GM12878 (cell line): ENCODE measurements around the gene PIWIL1. TPM values are rescaled to one million over a fixed set of nuclear protein-coding genes. Genes with fewer than 3 reads are reported as not detected.

ENCODE experiments used
- ATAC-seq: fragments of 200-7000 bp; cut with Tn5 transposase; 3 replicates; pipeline ENCODE4 v1.9.1; 2020; ENCODE audit warnings: mild to moderate bottlenecking, moderate library complexity
- BruUV-seq: library from RNA; stranded (reverse); fragments of 400-500 nt; replicated peaks from 2 replicates; lab custom pipeline; 2021; lab: Mats Ljungman, UMichigan
- CTCF ChIA-PET: fragments of 300-600 bp; sonication (Branson Sonifier 250); formaldehyde crosslinking; extraction: SDS; loops from one replicate; lab custom pipeline; 2021; ENCODE audit warnings: inconsistent platforms; lab: Yijun Ruan, JAX
- POLR2A ChIA-PET: fragments of 350-600 bp; formaldehyde crosslinking; extraction: SDS; loops from one replicate; lab custom pipeline; 2021; ENCODE audit warnings: inconsistent platforms; lab: Charles Lee
- RAD21 ChIA-PET: fragments of 300-600 bp; sonication (Branson Sonifier 250); formaldehyde crosslinking; loops from one replicate; lab custom pipeline; 2023; ENCODE audit warnings: antibody characterized with exemption; ENCODE audit not compliant: unreplicated experiment; lab: Charles Lee
- SMC1A ChIA-PET: fragments of 300-600 bp; sonication (Branson Sonifier 250); formaldehyde crosslinking; loops from one replicate; lab custom pipeline; 2023; ENCODE audit not compliant: unreplicated experiment, uncharacterized antibody; lab: Charles Lee
- DNase-seq: peaks from one replicate; pipeline ENCODE4 v3.0.0-alpha.2; 2011; ENCODE audit warnings: low read depth, low spot score
- FAIRE-seq: peaks from 3 replicates; lab custom pipeline; 2011; peaks lifted over from hg19 to GRCh38; lab: Jason Lieb, UNC
- H2AFZ ChIP-seq: 2 replicates; pipeline ENCODE4 v1.6.0; 2011; ENCODE audit warnings: low read depth, low read length, control low read depth; ENCODE audit not compliant: control insufficient read depth
- H3K27ac ChIP-seq: 2 replicates; pipeline ENCODE4 v1.5.1; 2011; ENCODE audit warnings: control low read depth; ENCODE audit not compliant: control insufficient read depth, insufficient read depth
- H3K27me3 ChIP-seq, 2 experiments: replicated peaks in 1 of 2; 2 replicates each; pipeline versions ENCODE4 v1.6.0 to v1.6.1; 2011; ENCODE audit warnings: low read length in 1 of 2; ENCODE audit not compliant: control insufficient read depth in 2 of 2, insufficient read depth in 2 of 2
- H3K36me3 ChIP-seq, 2 experiments: 2 replicates each; pipeline ENCODE4 v1.5.1; 2011; ENCODE audit warnings: low read length in 1 of 2; ENCODE audit not compliant: control insufficient read depth in 2 of 2, insufficient read depth in 2 of 2
- H3K4me1 ChIP-seq: 2 replicates; pipeline ENCODE4 v1.6.1; 2011; ENCODE audit warnings: mild to moderate bottlenecking, low read length, moderate library complexity, mixed read lengths; ENCODE audit not compliant: control insufficient read depth, insufficient read depth
- H3K4me2 ChIP-seq: 2 replicates; pipeline ENCODE4 v1.6.0; 2011; ENCODE audit warnings: control low read depth; ENCODE audit not compliant: control insufficient read depth, insufficient read depth
- H3K4me3 ChIP-seq: fragments of 200-600 bp; sonication (generic); 2 replicates; pipeline ENCODE4 v1.5.1; 2016
- H3K79me2 ChIP-seq: 2 replicates; pipeline ENCODE4 v1.6.0; 2011; ENCODE audit warnings: low read length; ENCODE audit not compliant: control insufficient read depth, insufficient read depth
- H3K9ac ChIP-seq: 2 replicates; pipeline ENCODE4 v1.8.0; 2011; ENCODE audit warnings: low read length, control low read depth, mixed read lengths; ENCODE audit not compliant: control insufficient read depth, insufficient read depth
- H3K9me3 ChIP-seq: replicated peaks from 3 replicates; pipeline ENCODE4 v1.5.1; 2011; ENCODE audit warnings: mild to moderate bottlenecking, low read length; ENCODE audit not compliant: control insufficient read depth, insufficient read depth
- H4K20me1 ChIP-seq: 2 replicates; pipeline ENCODE4 v1.6.0; 2011; ENCODE audit not compliant: control insufficient read depth, insufficient read depth
- BACH1 ChIP-seq: fragments of 450-650 bp; IDR thresholded peaks from 2 replicates; pipeline ENCODE4 v1.6.1; 2017; ENCODE audit warnings: mild to moderate bottlenecking, borderline replicate concordance
- FOS ChIP-seq: IDR thresholded peaks from 3 replicates; pipeline ENCODE4 v1.6.1; 2011; ENCODE audit warnings: borderline replicate concordance; ENCODE audit not compliant: insufficient read length; ENCODE audit errors: extremely low read depth
- KAT2A ChIP-seq: conservative IDR thresholded peaks from 2 replicates; pipeline ENCODE4 v1.6.1; 2011; ENCODE audit warnings: low read depth, low read length; ENCODE audit not compliant: control insufficient read depth
- KDM1A ChIP-seq: fragments of 200-600 bp; sonication (generic); IDR thresholded peaks from 2 replicates; pipeline ENCODE4 v1.6.1; 2016; ENCODE audit warnings: borderline replicate concordance
- SRF ChIP-seq, 2 experiments: IDR thresholded peaks; 2 replicates each; pipeline ENCODE4 v1.6.1; 2011; ENCODE audit warnings: low read depth in 2 of 2, low read length in 2 of 2, mild to moderate bottlenecking in 1 of 2, moderate library complexity in 1 of 2
- STAT3 ChIP-seq: IDR thresholded peaks from 2 replicates; pipeline ENCODE4 v1.6.1; 2011; ENCODE audit warnings: low read depth, low read length, improper control_type of control experiment
- SUZ12 ChIP-seq: fragments of 200-600 bp; sonication (generic); IDR thresholded peaks from one replicate; pipeline ENCODE4 v1.6.1; 2018; ENCODE audit warnings: antibody characterized with exemption, mild to moderate bottlenecking; ENCODE audit not compliant: unreplicated experiment
- ZBTB11 ChIP-seq: fragments of 450-650 bp; formaldehyde crosslinking; IDR thresholded peaks from 2 replicates; pipeline ENCODE4 v1.5.0; 2022; ENCODE audit warnings: mild to moderate bottlenecking, missing genetic modification characterization
- ZNF207 ChIP-seq: fragments of 450-650 bp; IDR thresholded peaks from 2 replicates; pipeline ENCODE4 v1.6.1; 2014; ENCODE audit warnings: antibody characterized with exemption, mild to moderate bottlenecking, borderline replicate concordance
- ZNF24 ChIP-seq: fragments of 450-650 bp; IDR thresholded peaks from 2 replicates; pipeline ENCODE4 v1.6.1; 2017; ENCODE audit warnings: antibody characterized with exemption, mild to moderate bottlenecking
- WGBS: methylation state at CpG from one replicate; pipeline ENCODE4 v1.1.6; 2016; ENCODE audit warnings: low lambda C conversion rate; ENCODE audit not compliant: insufficient replicate concordance, insufficient coverage; ENCODE audit errors: missing lambda C conversion rate; 5-methylcytosine and 5-hydroxymethylcytosine counted together
- in situ Hi-C: fragments of 300-500 bp; cut with MboI; formaldehyde crosslinking; loops from 9 replicates; pipeline ENCODE4 v1.14.3; 2018; ENCODE audit warnings: mixed read lengths
- intact Hi-C: fragments of 100-400 bp; cut with micrococcal nuclease; formaldehyde crosslinking; loops from one replicate; pipeline ENCODE4 v1.14.2; 2022; ENCODE audit not compliant: unreplicated experiment
- polyA plus RNA-seq, 11 experiments: library from polyadenylated mRNA; depleted of rRNA in 4 of 11; unstranded in 6 of 11; stranded (reverse) in 5 of 11; fragments of >200 nt; fragmentation: Nextera tagmentation in 4 of 11; fragmentation: Illumina TruSeq in 1 of 11; extraction: Ambion mirVana in 4 of 11; extraction: Trizol in 1 of 11; gene quantifications; 1 replicate in 1 of 11; 2 replicates in 10 of 11; pipeline versions ENCODE4 v1.2.1 to v1.2.3, GENCODE V29; 2011 to 2016; ENCODE audit warnings: inconsistent platforms in 2 of 11, missing spikeins in 2 of 11, low read depth in 1 of 11
- total RNA-seq, 4 experiments: library from RNA; depleted of rRNA in 3 of 4; stranded (reverse); fragments of >200 nt in 3 of 4; fragmentation: Illumina TruSeq in 1 of 4; extraction: Trizol in 1 of 4; gene quantifications; 2 replicates each; pipeline versions ENCODE4 v1.2.1 to v1.2.3, GENCODE V29; 2013 to 2021

The PIWIL1 gene
- total and polyA plus RNA-seq, 10 of the 15 experiments (the other 5 are each of a cell fraction or from before 2014, with no cell fraction given), result not detected

DNA sequence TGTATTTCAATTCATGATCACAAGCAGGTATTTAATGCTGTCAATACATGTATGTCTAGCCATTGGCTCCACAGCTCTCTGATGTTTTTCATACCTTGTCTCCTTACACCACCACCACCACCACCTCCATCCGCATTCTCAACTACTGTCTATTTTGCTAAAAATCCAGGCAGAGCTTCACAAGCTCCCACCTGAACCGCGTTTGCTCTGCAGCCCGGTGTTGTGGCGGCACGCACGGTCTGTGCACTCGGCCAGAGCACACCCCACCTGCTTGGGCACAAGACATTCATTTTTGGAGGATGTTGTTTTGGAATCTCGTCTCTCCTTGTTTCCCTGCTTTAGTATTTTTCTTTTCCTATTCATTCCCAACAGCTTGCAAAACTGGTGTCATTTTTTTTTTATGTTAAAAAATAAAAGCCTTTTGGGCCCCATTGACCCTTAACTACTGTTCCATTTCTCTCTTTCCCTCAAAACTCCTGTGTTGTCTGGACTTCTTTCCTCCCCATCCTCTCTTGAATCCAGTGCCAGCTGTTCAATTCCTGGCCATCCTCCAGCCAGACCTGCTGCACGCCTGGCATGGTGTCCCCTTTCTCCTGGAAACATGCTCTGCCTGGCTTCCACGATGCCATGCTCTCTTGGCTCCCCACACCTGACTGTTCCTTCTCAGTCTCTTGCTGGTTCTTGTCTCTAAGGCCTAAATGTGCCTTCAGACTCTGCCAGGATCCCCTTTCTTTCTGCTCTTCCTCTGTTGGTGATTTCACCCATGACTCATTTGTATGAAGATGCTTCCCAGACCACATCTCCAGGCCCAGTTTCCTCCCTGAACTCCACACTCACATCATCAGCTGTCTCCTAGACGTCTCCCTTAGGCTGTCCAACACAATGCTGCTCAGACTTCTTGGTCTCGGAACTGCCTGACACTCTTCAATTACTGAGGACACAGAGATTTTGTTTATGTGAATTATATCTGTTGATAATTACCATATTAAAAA, 37.9 kb downstream of the PIWIL1 start:
- Histone ChIP-seq H3K4me2 (no peak overlapping the region), H3K79me2 (no peaks in the 10 kb centered on the region), H3K36me3 (no peaks in the 10 kb centered on the region), H3K4me1 (no peaks in the 10 kb centered on the region), H3K27ac (no peak overlapping the region), H2AFZ (no peak overlapping the region), H4K20me1 (no peaks in the 10 kb centered on the region), H3K4me3 (no peak overlapping the region), H3K9me3 (no peaks in the 10 kb centered on the region), H3K27me3 (no peaks in the 10 kb centered on the region), H3K9ac (no peak overlapping the region)
- no peak for ATAC-seq
- SMC1A ChIA-PET, result interaction anchor here (1.8 kb wide), 1 partner anchor 10 kb away, joined by 7 read pairs; no protein-coding TSS in a partner anchor
- no peak for FAIRE-seq
- intact Hi-C loops, result no loop called here
- POLR2A ChIA-PET, result no interaction called here
- 50% methylated on average over 13 of the region's 13 CpGs for WGBS
- DNase-seq, result no peak
- RAD21 ChIA-PET, result no interaction called here
- BruUV-seq, result no TSS peak
- CTCF ChIA-PET, result no interaction called here
- no peak for TF ChIP-seq ZNF24
- no peak for TF ChIP-seq ZBTB11
- TF ChIP-seq SRF (IDR thresholded peaks at IDR 0.05; ENCODE audit: low read depth in 2 of 2, low read length in 2 of 2), result no peak
- no peak for TF ChIP-seq KDM1A
- TF ChIP-seq STAT3, result no peak
- TF ChIP-seq KAT2A, result no peak
- TF ChIP-seq BACH1, result no peak
- TF ChIP-seq FOS, result no peak
- no peak for TF ChIP-seq ZNF207
- no peak for TF ChIP-seq SUZ12
- in situ Hi-C loops, result no loop called here
